GM20000 (cell line): ENCODE data around the gene HAGHL.

Experiments
- DNase-seq: peaks from one replicate; pipeline ENCODE4 v3.0.0; 2012; ENCODE audit warnings: low spot score
- TF ChIP-seq, protein P1 (sequence below): IDR thresholded peaks from 2 replicates; pipeline ENCODE4 v1.5.1; 2012; ENCODE audit warnings: mild to moderate bottlenecking, control low read depth; ENCODE audit errors: extremely low read depth, missing control alignments

The HAGHL gene

DNA sequence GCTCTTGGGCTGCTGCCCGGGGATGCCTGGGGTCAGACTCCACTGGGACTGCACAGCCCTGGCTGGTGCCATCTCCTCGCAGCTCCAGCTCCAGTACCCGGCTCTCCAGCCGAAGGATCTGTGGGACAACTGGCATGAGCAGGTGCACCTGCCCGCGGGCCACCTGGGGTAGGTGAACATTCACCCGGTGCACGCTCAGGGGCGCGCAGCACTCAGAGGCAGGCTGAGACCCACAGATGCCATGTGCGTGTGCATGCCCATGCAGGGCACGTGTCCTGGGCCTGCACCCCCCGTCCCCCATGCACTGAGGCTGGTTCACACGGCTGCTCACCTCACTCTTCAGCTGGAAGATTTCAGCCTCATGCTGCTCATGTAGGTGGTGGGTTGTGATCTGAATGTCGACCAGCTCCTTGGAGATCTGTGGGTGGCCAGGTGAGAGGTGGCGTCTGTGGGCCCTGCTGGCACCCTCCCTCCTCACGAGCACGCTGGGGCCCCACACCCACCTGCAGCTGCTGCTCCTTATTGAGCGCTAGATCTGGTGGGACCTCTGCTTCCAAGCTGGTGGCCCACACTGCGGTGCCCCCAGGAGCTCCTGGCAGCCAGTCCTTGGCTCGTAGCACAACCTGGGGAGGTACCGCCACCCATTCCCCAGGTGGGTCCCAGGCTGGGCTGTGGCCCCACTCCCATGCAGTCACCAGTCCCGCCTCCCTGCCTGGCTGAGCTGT lies 1.3 kb upstream of the HAGHL start:
- no peak for DNase-seq
- TF ChIP-seq, protein P1, sequence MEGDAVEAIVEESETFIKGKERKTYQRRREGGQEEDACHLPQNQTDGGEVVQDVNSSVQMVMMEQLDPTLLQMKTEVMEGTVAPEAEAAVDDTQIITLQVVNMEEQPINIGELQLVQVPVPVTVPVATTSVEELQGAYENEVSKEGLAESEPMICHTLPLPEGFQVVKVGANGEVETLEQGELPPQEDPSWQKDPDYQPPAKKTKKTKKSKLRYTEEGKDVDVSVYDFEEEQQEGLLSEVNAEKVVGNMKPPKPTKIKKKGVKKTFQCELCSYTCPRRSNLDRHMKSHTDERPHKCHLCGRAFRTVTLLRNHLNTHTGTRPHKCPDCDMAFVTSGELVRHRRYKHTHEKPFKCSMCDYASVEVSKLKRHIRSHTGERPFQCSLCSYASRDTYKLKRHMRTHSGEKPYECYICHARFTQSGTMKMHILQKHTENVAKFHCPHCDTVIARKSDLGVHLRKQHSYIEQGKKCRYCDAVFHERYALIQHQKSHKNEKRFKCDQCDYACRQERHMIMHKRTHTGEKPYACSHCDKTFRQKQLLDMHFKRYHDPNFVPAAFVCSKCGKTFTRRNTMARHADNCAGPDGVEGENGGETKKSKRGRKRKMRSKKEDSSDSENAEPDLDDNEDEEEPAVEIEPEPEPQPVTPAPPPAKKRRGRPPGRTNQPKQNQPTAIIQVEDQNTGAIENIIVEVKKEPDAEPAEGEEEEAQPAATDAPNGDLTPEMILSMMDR = no peak

GRCh38 chr16:726188-726437 lies 793 bp upstream of the HAGHL start:
- no peak for DNase-seq
- TF ChIP-seq, protein P1 = no peak

GRCh38 chr16:727291-727977 lies 528 bp downstream of the HAGHL start:
- DNase-seq = peak; percentile 74
- TF ChIP-seq, protein P1 = no peak

- TF ChIP-seq, protein P1 = no peak
- peak; percentile 93 for DNase-seq
These were observed 1.4 kb downstream of the HAGHL start for GRCh38 chr16:728131-728889.

- no peak for DNase-seq
- TF ChIP-seq, protein P1 = no peak
These were observed 2.2 kb downstream of the HAGHL start for GRCh38 chr16:728890-729744.

DNA sequence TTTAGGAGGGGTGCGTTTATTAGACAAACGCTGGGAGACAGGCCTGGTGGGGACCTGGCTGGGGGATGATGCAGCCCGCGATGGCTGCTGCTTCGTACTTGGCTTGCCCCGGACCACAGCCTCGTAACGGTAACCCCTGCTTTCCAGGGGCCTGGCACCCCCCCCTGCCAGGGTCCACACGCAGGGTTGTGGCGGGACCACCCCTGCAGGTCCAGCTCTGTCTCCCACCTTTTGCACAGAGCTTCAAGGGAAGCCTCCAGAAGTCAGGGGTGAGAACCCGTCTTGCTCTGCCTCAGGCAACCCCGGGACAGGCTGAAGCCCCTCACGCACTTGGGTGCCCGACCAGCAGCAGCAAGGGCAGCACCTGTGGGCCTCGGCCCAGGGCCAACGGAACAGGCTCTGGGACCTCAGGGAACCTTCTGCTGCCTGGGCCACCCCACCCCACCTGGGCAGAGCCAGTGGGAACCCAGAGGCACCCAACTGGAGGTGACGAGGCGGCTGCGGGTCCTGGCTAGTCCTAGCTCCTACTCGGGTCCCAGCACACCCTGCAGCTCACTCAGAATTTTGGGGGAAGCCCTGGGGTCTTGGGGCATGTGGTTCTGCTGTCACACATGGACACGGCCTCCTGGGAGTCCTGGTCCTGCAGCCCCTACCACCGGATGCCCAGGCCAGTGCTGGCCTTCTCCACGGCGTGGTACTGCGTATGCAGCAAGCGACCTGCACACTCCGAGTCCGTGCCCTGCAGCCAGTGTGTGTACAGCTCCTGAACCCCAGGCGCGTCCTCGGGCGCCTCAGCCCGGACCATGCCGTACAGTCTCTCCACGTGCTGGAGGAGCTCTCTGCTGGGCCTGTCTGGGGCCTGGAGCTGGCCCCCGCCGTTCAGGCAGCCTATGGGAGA lies 3.1 kb downstream of the HAGHL start:
- DNase-seq = no peak
- TF ChIP-seq, protein P1 = no peak
